HG02623 (cell line): Measurements from ENCODE around the gene CRIP1.

Source experiments
- ATAC-seq: cut with Tn5 transposase; IDR thresholded peaks from one replicate; pipeline ENCODE4 v1.9.1; 2021; ENCODE audit warnings: moderate library complexity; ENCODE audit not compliant: unreplicated experiment

CRIP1 gene

GRCh38 chr14:105450864-105451720 lies 35.6 kb upstream of the CRIP1 start:
- no peak for ATAC-seq

- no peak for ATAC-seq
Measured at GRCh38 chr14:105452963-105453362, 33.7 kb upstream of the CRIP1 start.

DNA sequence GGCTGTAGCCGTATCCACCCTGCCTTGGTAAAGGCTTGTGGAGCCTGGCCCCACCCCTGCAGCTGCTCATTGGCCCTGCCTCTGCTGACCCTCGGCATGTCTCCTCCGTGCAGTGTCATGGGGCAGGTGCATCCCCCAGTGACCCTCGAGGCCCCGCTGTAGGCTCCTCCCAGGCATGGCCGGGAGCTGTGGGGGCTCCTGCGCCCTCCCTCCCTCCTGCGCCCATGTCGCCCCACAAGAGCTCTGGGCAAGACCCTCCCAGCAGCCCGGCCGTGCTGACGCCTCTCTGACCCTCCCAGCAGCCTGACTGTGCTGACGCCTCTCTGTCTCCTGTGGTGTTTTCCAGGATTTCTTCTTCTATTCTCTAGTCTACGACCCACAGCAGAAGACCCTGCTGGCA lies 32.8 kb upstream of the CRIP1 start:
- ATAC-seq, result no peak

DNA sequence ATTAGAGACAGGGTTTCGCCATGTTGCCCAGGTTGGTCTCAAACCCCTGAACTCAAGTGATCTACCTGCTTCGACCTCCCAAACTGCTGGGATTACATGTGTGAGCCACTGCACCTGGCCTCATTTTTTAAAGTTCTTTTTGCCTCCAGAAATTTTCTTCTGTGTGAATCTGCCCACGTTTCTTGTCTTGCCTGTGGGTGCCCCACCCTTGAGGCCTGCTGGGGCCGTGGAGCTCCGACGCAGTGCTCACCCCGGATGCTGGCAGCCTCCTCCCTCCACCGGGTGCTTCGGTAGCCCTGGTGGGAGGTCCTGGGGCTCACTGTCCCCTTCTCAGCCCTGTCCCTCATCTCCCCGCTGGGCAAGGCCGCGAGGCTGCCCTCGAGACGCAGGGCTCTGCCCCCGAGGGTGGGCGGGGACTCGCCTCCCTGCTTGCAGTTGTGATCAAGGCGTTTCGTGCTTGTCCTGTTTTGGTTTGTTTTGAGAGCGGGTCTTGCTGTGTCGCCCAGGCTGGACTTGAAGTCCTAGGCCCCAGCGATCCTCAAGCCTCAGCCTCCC lies 31.5 kb upstream of the CRIP1 start:
- no peak for ATAC-seq

DNA sequence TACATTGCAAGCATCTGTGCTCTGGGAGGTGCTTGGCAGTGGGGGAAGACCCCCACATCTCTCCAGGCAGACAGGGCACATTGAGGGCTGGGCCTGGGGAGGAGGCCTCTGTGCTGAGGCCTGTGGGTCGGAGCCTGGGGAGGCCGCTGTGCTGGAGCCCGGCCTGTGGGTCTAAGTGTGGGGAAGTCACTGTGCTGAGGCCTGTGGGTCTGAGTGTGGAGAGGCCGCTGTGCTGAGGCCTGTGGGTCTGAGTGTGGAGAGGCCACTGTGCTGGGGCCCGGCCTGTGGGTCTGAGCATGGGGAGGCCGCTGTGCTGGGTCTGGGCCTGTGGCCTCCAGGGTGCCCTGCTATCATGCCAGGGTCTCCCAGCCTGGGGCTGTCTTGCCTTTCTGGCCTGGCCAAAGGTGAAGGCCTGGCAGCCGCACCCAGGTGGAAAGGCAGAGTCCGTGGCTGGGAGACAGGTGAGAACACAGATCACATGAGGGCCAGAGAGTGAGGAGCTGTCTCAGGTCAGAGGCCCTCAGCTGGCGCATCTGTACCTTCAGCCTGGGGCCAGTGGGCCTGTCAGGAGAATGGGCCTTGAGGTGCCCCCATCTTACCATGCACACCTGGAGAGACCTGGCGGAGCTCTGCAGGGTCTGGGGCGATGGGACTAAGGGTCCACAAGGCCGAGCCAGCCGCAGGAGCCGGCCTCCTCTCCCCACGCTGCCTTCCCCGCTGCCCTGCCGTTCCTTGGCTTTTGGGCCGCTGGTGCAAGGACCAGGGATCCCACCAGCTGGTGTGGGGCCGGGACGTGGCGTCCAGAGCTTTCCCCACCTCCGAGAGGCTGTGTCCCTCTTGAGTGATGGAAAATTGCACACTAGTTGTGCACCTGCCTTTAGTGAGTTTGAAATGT lies 30.7 kb upstream of the CRIP1 start:
- no peak for ATAC-seq

DNA sequence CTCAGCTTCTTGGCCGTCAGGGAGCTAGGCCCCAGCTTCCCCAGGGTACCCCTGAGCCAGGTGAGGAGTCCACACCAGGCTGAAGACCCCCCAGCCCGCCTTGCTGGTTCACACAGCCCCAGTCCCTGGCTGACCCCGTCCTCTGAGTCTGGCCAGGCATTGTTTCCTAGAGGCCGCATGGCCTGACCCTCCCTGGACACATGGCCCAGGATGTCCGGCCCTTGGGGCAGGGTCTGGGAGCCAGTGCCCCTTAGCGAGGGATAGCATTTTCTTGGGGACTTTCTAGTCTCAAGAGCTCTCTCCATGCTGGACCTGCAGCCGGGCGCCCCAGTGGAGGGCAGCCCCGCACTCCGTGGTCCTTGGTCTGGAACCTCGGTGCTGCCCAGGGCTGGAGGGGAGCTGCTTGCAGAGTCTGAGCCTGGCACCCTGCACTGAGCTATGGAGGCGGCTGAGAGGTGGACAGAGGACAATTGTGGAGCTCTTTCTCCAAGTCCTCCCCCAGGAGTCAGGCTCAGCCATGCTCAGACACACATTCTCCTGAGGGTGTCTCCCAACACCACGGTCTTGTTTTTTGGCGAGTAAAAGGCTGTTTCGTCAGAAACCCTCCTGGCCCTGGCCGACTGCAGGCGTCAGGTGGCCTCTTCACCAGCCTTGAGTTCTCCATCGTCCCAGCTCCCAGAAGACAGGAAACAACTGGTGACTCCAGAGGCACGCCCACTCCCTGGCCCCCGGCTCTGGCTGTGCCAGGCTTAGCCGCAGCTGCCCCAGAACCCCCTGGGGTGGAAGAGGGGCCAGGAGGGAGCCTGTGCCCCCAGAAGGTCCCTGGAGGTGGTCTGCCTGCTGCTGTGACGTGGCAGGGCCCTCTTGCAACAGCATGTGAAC lies 29.7 kb upstream of the CRIP1 start:
- no peak for ATAC-seq

DNA sequence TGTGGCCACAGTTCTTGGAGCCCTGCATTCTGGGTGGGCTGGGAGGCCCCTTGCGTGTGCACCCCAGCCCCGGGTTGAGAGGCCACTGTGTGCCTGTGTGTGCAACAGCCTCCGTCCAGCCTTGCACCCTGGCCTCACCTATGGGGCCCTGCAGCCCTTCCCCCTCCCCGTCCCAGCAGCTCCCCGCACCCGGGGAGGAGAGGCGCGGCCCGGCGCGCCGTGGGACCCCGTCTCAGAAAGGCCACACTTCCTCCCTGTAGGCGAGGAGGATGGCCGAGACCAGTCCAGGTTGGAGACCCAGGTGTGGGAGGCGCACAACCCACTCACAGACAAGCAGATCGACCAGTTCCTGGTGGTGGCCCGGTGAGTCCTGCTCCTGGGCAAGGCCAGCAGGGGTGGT lies 28.7 kb upstream of the CRIP1 start:
- ATAC-seq, result no peak

DNA sequence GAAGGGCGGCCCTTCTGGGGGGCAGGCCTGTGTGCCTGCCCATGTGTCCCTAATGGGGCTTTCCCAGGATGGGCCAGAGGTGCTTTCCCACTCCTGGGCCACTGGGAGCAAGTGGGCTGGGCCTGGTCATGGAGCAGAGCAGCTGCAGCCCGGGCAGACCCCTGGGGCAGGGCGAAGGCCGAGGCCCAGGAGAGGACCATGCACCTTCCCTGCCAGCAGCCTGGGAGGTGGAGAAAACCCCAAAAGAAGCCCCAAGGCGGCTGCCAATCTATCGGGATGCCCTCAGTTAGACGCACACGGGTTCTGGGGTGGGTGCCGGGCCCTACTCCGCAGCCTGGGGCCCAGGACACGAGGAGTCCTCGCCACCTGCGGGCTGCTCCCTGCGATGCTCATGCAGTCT lies 28.1 kb upstream of the CRIP1 start:
- ATAC-seq, result no peak

GRCh38 chr14:105460116-105460515 lies 26.6 kb upstream of the CRIP1 start:
- ATAC-seq, result no peak

DNA sequence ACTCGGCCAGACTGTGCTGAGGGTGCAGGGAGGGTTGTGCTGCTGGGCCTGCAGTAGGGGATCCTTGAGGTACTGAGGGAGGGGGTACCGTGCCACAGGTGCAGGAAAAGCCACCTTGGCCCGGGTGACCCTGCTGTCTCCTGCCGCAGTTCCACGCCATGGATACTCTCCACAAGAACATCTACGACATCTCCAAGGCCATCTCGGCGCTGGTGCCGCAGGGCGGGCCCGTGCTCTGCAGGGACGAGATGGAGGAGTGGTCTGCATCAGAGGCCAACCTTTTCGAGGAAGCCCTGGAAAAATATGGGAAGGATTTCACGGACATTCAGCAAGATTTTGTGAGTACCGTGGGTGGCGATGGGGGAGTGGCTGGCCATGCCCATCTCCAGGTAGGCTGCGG lies 26.1 kb upstream of the CRIP1 start:
- no peak for ATAC-seq

DNA sequence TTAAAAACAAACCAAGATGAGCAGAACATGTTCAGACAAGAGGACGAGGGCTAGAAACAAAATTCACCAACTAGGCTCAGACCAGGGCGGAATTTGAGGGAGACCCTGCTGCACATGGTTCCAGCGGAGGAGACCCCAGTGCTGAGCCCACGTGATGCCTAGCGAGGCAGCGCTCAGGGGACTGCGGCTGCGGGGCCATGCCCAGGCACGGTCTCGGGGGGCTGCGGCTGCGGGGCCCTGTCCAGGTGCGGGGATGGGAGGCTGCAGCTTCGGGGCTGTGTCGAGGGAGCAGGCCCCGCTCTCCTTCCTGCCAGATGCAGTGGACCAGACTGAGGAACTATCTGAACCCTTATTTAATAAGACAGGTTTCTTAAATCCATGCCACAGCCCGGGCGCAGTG lies 24.8 kb upstream of the CRIP1 start:
- no peak for ATAC-seq

- no peak for ATAC-seq
Measured at GRCh38 chr14:105464501-105464900, 22.2 kb upstream of the CRIP1 start.

DNA sequence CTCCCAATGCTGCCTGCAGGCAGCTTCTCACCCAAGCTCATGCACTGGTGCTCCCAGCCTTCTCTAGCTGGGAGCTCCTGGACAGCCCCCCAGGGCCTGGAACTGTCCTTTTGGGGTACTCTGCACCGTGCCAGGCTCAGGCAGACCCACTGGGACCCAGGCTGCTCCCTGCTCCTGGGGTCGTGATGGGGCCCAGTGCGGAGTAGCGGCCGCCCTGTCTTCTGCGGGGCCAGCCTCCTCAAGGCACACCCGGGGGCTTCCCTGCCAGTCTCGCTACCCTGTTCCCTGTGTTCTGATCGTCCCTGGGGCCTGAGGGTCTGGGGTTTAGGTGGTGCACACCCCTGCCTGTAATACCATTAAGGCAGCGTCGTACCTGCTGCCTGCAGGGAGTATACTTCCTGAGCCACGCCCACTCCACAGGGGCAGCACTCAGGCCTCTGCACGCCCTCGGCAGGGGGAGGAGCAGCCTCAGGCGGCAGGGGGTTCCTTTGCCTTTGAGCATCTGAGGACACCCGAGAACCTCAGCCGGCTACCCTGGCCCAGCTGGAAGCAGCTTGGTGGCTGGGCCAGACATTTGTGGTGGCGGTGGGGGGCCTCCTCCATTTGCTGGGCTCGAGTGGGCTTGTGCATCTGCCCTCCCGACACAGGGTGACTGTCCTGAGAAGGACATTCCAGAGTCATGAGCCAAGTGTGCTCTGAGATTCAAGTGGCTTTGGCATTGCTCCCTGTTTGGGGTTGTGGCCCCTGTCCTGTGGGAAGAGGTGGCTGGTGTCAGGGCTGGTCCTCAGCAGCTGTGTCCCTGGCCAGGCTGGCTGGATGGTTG lies 21.3 kb upstream of the CRIP1 start:
- ATAC-seq, result no peak

GRCh38 chr14:105466531-105467248 lies 20.0 kb upstream of the CRIP1 start:
- no peak for ATAC-seq

- no peak for ATAC-seq
Measured at GRCh38 chr14:105467249-105467941, 19.3 kb upstream of the CRIP1 start.

DNA sequence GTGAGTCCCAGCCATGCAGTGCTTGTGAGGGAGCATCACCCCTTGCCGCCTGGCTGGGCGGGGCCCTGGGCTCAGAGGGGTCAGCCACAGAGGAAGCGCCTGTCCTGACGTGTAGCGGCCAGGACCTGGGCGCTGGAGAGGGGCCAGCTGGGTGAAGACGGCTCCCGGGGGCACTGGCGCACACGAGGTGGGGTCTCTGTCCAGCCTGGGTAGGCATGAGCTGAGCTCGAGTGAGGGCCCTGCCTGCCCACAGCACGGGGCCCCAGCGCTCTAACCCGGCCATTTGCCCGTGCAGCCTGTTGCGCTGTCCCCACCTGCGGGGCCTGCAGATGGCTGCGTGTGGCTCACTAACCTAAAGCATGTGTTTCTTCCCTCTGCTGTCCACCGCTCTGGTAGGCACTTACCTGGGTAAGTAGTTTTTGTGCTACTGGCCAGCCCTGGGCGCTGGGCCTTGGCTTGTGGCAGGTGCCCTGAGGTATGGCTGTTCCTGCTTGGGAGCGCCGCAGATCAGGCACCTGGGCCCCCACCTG lies 18.7 kb upstream of the CRIP1 start:
- no peak for ATAC-seq

DNA sequence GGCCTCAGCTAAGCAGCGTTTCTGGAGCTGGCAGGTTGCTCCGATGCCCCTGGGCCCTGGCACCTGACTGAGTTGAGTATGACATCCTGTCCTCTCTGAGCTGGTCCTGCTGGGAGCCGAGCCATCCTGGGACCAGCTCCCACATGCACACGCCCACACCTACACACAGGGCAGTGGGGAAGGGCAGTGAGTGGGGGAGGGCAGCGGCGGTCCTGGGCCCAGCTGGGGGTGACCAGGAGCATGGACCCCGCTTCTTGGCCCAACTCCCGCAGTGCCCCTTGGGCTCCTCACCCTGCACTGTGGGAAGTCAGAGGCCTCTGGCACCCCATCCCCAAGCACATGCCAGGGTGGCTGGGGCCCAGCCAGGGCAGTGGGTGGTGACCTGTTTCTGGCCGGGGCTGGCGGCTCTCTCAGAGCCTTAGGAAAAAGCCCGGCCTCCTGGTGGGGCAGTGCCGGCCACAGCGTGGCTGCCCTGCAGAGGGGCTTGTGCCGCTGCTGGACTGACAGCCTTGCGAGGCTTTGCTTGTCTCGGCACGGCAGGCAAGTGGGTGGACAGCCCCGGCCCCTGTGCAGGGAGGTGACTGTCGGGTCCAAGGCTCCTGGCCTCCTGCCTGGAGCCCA lies 18.0 kb upstream of the CRIP1 start:
- ATAC-seq, result no peak
